K562 (cell line): ENCODE data around the gene SMIM17. TPM values are rescaled to one million over a fixed set of nuclear protein-coding genes. Genes with fewer than 3 reads are reported as not detected.

ENCODE experiments used
- CXXC5 ChIP-seq: fragments of 250-450 bp; sonication (Bioruptor Pico); IDR thresholded peaks from 2 replicates; pipeline ENCODE4 v1.8.0; 2022; ENCODE audit warnings: inconsistent platforms, mild to moderate bottlenecking, moderate library complexity
- ETV1 ChIP-seq: fragments of 450-650 bp; conservative IDR thresholded peaks from 2 replicates; pipeline ENCODE4 v1.6.1; 2016; ENCODE audit warnings: missing genetic modification characterization, control low read depth, low read depth, missing compliant biosample characterization
- FOXJ3 ChIP-seq: sonication (generic); formaldehyde crosslinking; IDR thresholded peaks from 2 replicates; pipeline ENCODE4 v1.4.0; 2020; ENCODE audit warnings: mild to moderate bottlenecking, missing genetic modification reagents
- KDM5B ChIP-seq: fragments of 200-600 bp; sonication (generic); IDR thresholded peaks from 2 replicates; pipeline ENCODE4 v1.6.1; 2012; ENCODE audit warnings: low read depth, mild to moderate bottlenecking, moderate library complexity, low read length, control low read depth, inconsistent platforms; ENCODE audit not compliant: insufficient replicate concordance
- POLR2A ChIP-seq: fragments of 450-650 bp; conservative IDR thresholded peaks from 2 replicates; pipeline ENCODE4 v1.6.1; 2016
- SIN3A ChIP-seq, 2 experiments: fragments of 150-350 bp in 1 of 2; IDR thresholded peaks; 2 replicates each; pipeline ENCODE4 v1.6.1; 2011 to 2016; ENCODE audit warnings: borderline replicate concordance in 2 of 2, low read depth in 2 of 2, low read length in 2 of 2, mild to moderate bottlenecking in 2 of 2, moderate library complexity in 2 of 2; ENCODE audit not compliant: control insufficient read depth in 1 of 2
- SMAD3 ChIP-seq: fragments of 450-650 bp; formaldehyde crosslinking; conservative IDR thresholded peaks from 2 replicates; pipeline ENCODE4 v1.4.0; 2020; ENCODE audit warnings: mild to moderate bottlenecking
- TAF9B ChIP-seq: fragments of 450-650 bp; IDR thresholded peaks from 2 replicates; pipeline ENCODE4 v1.6.1; 2018; ENCODE audit warnings: mild to moderate bottlenecking; ENCODE audit not compliant: partially characterized antibody
- ZFX ChIP-seq: sonication (generic); formaldehyde crosslinking; IDR thresholded peaks from 2 replicates; pipeline ENCODE4 v1.8.0; 2022; ENCODE audit warnings: mild to moderate bottlenecking, missing genetic modification reagents, moderate library complexity
- ZKSCAN3 ChIP-seq: fragments of 250-450 bp; sonication (Bioruptor Pico); IDR thresholded peaks from 2 replicates; pipeline ENCODE4 v1.4.0; 2020
- polyA plus RNA-seq, 8 experiments: library from polyadenylated mRNA; depleted of rRNA in 4 of 8; stranded (reverse) in 5 of 8; unstranded in 3 of 8; fragments of >200 nt; fragmentation: Nextera tagmentation in 2 of 8; fragmentation: Illumina TruSeq in 1 of 8; extraction: Ambion mirVana in 2 of 8; extraction: Trizol in 1 of 8; gene quantifications; 2 replicates each; pipeline versions ENCODE4 v1.2.1 to v1.2.3, GENCODE V29; 2011 to 2014; ENCODE audit warnings: inconsistent platforms in 1 of 8, missing spikeins in 1 of 8
- total RNA-seq, 7 experiments: library from RNA; depleted of rRNA in 6 of 7; stranded (reverse); fragments of >200 nt in 6 of 7; fragmentation: Illumina TruSeq in 2 of 7; extraction: Trizol in 2 of 7; gene quantifications; 2 replicates each; pipeline versions ENCODE4 v1.2.1 to v1.2.3, GENCODE V29; 2011 to 2021; ENCODE audit warnings: low replicate concordance in 1 of 7
- TF ChIP-seq, protein P1 (sequence below): fragments of 250-450 bp; sonication (Bioruptor Pico); IDR thresholded peaks from 2 replicates; pipeline ENCODE4 v1.4.0; 2020; ENCODE audit warnings: mild to moderate bottlenecking, moderate library complexity
- TF ChIP-seq, protein P2 (sequence below): sonication (generic); IDR thresholded peaks from 2 replicates; pipeline ENCODE4 v1.6.1; 2016
- TF ChIP-seq, protein P3 (sequence below): fragments of 450-650 bp; IDR thresholded peaks from 2 replicates; pipeline ENCODE4 v1.6.1; 2016; ENCODE audit warnings: low read depth
- TF ChIP-seq, protein P4 (sequence below): sonication (generic); formaldehyde crosslinking; IDR thresholded peaks from 2 replicates; pipeline ENCODE4 v1.8.1; 2023; ENCODE audit warnings: mild to moderate bottlenecking, missing genetic modification reagents, moderate library complexity

Gene SMIM17
- total and polyA plus RNA-seq, 9 of the 15 experiments (the other 6 are each of a cell fraction or from before 2014, with no cell fraction given), result not detected

DNA sequence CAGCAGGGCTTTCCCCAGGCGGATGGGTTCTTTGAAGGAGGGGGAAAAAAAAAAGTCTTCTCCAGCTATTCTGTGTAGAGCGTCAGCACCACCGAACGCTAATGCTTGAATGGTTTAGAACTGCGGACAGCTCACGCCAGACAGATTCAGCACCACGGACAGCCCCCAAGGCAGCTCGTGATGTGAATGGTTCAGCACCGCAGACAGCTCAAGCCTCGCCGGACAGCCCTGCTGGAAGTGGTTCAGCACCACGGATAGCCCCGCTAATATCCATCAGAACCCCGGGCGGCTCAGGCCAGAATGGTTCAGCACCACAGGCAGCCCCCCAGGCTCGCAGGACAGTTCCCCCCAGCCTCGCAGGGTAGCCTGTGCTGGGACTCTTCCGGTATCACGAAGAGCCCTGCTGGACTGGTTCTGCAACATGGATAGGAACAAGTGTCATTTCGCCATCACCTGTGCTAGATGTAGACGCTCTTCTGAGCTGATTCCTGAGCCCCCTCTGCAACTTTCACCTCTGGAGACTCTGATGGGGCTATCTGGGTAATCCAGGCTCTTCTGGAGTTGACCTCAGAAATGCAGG lies 4.9 kb upstream of the SMIM17 start (continued):
- TF ChIP-seq, protein P1, sequence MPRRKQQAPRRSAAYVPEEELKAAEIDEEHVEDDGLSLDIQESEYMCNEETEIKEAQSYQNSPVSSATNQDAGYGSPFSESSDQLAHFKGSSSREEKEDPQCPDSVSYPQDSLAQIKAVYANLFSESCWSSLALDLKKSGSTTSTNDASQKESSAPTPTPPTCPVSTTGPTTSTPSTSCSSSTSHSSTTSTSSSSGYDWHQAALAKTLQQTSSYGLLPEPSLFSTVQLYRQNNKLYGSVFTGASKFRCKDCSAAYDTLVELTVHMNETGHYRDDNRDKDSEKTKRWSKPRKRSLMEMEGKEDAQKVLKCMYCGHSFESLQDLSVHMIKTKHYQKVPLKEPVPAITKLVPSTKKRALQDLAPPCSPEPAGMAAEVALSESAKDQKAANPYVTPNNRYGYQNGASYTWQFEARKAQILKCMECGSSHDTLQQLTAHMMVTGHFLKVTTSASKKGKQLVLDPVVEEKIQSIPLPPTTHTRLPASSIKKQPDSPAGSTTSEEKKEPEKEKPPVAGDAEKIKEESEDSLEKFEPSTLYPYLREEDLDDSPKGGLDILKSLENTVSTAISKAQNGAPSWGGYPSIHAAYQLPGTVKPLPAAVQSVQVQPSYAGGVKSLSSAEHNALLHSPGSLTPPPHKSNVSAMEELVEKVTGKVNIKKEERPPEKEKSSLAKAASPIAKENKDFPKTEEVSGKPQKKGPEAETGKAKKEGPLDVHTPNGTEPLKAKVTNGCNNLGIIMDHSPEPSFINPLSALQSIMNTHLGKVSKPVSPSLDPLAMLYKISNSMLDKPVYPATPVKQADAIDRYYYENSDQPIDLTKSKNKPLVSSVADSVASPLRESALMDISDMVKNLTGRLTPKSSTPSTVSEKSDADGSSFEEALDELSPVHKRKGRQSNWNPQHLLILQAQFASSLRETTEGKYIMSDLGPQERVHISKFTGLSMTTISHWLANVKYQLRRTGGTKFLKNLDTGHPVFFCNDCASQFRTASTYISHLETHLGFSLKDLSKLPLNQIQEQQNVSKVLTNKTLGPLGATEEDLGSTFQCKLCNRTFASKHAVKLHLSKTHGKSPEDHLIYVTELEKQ (CRISPR knock-in tag), result no peak
- TF ChIP-seq, protein P2, sequence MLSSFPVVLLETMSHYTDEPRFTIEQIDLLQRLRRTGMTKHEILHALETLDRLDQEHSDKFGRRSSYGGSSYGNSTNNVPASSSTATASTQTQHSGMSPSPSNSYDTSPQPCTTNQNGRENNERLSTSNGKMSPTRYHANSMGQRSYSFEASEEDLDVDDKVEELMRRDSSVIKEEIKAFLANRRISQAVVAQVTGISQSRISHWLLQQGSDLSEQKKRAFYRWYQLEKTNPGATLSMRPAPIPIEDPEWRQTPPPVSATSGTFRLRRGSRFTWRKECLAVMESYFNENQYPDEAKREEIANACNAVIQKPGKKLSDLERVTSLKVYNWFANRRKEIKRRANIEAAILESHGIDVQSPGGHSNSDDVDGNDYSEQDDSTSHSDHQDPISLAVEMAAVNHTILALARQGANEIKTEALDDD, result no peak
- TF ChIP-seq SIN3A (IDR thresholded peaks at IDR 0.05; ENCODE audit: borderline replicate concordance in 2 of 2, control insufficient read depth in 1 of 2, low read depth in 2 of 2, low read length in 2 of 2), result peak in 1 of 2 experiments; percentile 96; a peak in 2 of 4 replicates
- TF ChIP-seq ZKSCAN3, result no peak
- TF ChIP-seq ZFX, result peak; percentile 21; the same call in 1 of the 2 replicates
- no peak for TF ChIP-seq ETV1 (tag)
- TF ChIP-seq KDM5B, result no peak
- no peak for TF ChIP-seq SMAD3 (CRISPR knock-in tag)
- TF ChIP-seq TAF9B, result no peak
- peak; percentile 82 for TF ChIP-seq FOXJ3 (CRISPR knock-in tag)
- TF ChIP-seq, protein P3, sequence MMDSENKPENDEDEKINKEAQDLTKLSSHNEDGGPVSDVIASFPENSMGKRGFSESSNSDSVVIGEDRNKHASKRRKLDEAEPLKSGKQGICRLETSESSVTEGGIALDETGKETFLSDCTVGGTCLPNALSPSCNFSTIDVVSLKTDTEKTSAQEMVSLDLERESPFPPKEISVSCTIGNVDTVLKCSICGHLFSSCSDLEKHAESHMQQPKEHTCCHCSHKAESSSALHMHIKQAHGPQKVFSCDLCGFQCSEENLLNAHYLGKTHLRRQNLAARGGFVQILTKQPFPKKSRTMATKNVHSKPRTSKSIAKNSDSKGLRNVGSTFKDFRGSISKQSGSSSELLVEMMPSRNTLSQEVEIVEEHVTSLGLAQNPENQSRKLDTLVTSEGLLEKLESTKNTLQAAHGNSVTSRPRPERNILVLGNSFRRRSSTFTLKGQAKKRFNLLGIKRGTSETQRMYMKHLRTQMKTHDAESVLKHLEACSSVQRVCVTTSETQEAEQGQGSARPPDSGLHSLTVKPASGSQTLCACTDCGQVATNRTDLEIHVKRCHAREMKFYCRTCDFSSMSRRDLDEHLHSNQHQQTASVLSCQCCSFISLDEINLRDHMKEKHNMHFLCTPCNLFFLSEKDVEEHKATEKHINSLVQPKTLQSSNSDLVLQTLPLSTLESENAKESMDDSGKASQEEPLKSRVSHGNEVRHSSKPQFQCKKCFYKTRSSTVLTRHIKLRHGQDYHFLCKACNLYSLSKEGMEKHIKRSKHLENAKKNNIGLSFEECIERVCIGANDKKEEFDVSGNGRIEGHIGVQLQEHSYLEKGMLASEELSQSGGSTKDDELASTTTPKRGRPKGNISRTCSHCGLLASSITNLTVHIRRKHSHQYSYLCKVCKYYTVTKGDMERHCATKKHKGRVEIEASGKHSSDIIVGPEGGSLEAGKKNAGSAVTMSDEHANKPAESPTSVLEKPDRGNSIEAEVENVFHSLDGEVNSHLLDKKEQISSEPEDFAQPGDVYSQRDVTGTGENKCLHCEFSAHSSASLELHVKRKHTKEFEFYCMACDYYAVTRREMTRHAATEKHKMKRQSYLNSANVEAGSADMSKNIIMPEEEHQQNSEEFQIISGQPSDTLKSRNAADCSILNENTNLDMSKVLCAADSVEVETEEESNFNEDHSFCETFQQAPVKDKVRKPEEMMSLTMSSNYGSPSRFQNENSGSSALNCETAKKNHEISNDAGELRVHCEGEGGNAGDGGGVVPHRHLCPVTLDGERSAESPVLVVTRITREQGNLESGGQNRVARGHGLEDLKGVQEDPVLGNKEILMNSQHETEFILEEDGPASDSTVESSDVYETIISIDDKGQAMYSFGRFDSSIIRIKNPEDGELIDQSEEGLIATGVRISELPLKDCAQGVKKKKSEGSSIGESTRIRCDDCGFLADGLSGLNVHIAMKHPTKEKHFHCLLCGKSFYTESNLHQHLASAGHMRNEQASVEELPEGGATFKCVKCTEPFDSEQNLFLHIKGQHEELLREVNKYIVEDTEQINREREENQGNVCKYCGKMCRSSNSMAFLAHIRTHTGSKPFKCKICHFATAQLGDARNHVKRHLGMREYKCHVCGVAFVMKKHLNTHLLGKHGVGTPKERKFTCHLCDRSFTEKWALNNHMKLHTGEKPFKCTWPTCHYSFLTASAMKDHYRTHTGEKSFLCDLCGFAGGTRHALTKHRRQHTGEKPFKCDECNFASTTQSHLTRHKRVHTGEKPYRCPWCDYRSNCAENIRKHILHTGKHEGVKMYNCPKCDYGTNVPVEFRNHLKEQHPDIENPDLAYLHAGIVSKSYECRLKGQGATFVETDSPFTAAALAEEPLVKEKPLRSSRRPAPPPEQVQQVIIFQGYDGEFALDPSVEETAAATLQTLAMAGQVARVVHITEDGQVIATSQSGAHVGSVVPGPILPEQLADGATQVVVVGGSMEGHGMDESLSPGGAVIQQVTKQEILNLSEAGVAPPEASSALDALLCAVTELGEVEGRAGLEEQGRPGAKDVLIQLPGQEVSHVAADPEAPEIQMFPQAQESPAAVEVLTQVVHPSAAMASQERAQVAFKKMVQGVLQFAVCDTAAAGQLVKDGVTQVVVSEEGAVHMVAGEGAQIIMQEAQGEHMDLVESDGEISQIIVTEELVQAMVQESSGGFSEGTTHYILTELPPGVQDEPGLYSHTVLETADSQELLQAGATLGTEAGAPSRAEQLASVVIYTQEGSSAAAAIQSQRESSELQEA, result no peak
- TF ChIP-seq CXXC5, result peak; percentile 65
- TF ChIP-seq, protein P4, sequence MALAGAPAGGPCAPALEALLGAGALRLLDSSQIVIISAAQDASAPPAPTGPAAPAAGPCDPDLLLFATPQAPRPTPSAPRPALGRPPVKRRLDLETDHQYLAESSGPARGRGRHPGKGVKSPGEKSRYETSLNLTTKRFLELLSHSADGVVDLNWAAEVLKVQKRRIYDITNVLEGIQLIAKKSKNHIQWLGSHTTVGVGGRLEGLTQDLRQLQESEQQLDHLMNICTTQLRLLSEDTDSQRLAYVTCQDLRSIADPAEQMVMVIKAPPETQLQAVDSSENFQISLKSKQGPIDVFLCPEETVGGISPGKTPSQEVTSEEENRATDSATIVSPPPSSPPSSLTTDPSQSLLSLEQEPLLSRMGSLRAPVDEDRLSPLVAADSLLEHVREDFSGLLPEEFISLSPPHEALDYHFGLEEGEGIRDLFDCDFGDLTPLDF (CRISPR knock-in tag), result peak; percentile 64; the same call in 1 of the 2 replicates
- TF ChIP-seq POLR2A, result no peak
